ENCODE measurements around the gene ADAMTSL1.

Gene ADAMTSL1

GRCh38 chr9:18703151-18703900 is 229.4 kb downstream of the ADAMTSL1 start:
- no peak overlapping the region for H3K4me3 ChIP-seq (ENCODE audit: low read length)
- H3K36me3 ChIP-seq (ENCODE audit: insufficient read depth, low read length): no peaks in the 10 kb centered on the region
- no peaks in the 10 kb centered on the region for H3K9me3 ChIP-seq (ENCODE audit: low read length)
- H3K4me1 ChIP-seq (ENCODE audit: insufficient read depth, low read length): peaks cover 35% of the 10 kb centered on the region
- no peaks in the 10 kb centered on the region for H3K27me3 ChIP-seq (ENCODE audit: insufficient read depth, low read length)
- H2AFZ ChIP-seq (ENCODE audit: low read depth, low read length): no peak overlapping the region

GRCh38 chr9:18703901-18704379 is 230.0 kb downstream of the ADAMTSL1 start:
- H3K27me3 ChIP-seq (ENCODE audit: insufficient read depth, low read length): no peaks in the 10 kb centered on the region
- no peaks in the 10 kb centered on the region for H3K36me3 ChIP-seq (ENCODE audit: insufficient read depth, low read length)
- H3K9me3 ChIP-seq (ENCODE audit: low read length): no peaks in the 10 kb centered on the region
- H2AFZ ChIP-seq (ENCODE audit: low read depth, low read length): no peak overlapping the region
- no peak overlapping the region for H3K4me3 ChIP-seq (ENCODE audit: low read length)
- peaks cover 35% of the 10 kb centered on the region for H3K4me1 ChIP-seq (ENCODE audit: insufficient read depth, low read length)

- Histone ChIP-seq H3K36me3 (ENCODE audit: insufficient read depth, low read length) (no peaks in the 10 kb centered on the region), H3K4me1 (ENCODE audit: insufficient read depth, low read length) (peaks cover 35% of the 10 kb centered on the region), H3K9me3 (ENCODE audit: low read length) (no peaks in the 10 kb centered on the region), H3K27me3 (ENCODE audit: insufficient read depth, low read length) (no peaks in the 10 kb centered on the region), H3K4me3 (ENCODE audit: low read length) (no peak overlapping the region), H2AFZ (ENCODE audit: low read depth, low read length) (no peak overlapping the region)
These were observed 231.9 kb downstream of the ADAMTSL1 start for GRCh38 chr9:18705796-18706392.

GRCh38 chr9:18706648-18707047 is 232.7 kb downstream of the ADAMTSL1 start:
- no peaks in the 10 kb centered on the region for H3K36me3 ChIP-seq (ENCODE audit: insufficient read depth, low read length)
- H3K4me3 ChIP-seq (ENCODE audit: low read length): no peak overlapping the region
- peak overlapping the region; percentile 12 for H2AFZ ChIP-seq (ENCODE audit: low read depth, low read length)
- peaks cover 35% of the 10 kb centered on the region for H3K4me1 ChIP-seq (ENCODE audit: insufficient read depth, low read length)
- no peaks in the 10 kb centered on the region for H3K9me3 ChIP-seq (ENCODE audit: low read length)
- no peaks in the 10 kb centered on the region for H3K27me3 ChIP-seq (ENCODE audit: insufficient read depth, low read length)

- Histone ChIP-seq H2AFZ (ENCODE audit: low read depth, low read length) (peak overlapping the region; percentile 12), H3K36me3 (ENCODE audit: insufficient read depth, low read length) (no peaks in the 10 kb centered on the region), H3K4me1 (ENCODE audit: insufficient read depth, low read length) (peaks cover 35% of the 10 kb centered on the region), H3K9me3 (ENCODE audit: low read length) (no peaks in the 10 kb centered on the region), H3K4me3 (ENCODE audit: low read length) (no peak overlapping the region), H3K27me3 (ENCODE audit: insufficient read depth, low read length) (no peaks in the 10 kb centered on the region)
These were observed 233.1 kb downstream of the ADAMTSL1 start for GRCh38 chr9:18707061-18707461.

GRCh38 chr9:18707489-18708205 is 233.7 kb downstream of the ADAMTSL1 start:
- H3K4me1 ChIP-seq (ENCODE audit: insufficient read depth, low read length): peaks cover 35% of the 10 kb centered on the region
- no peak overlapping the region for H3K4me3 ChIP-seq (ENCODE audit: low read length)
- H3K27me3 ChIP-seq (ENCODE audit: insufficient read depth, low read length): no peaks in the 10 kb centered on the region
- H2AFZ ChIP-seq (ENCODE audit: low read depth, low read length): no peak overlapping the region
- H3K9me3 ChIP-seq (ENCODE audit: low read length): no peaks in the 10 kb centered on the region
- H3K36me3 ChIP-seq (ENCODE audit: insufficient read depth, low read length): no peaks in the 10 kb centered on the region

- Histone ChIP-seq H3K4me3 (ENCODE audit: low read length) (no peak overlapping the region), H2AFZ (ENCODE audit: low read depth, low read length) (no peak overlapping the region), H3K9me3 (ENCODE audit: low read length) (no peaks in the 10 kb centered on the region), H3K4me1 (ENCODE audit: insufficient read depth, low read length) (peaks cover 35% of the 10 kb centered on the region), H3K27me3 (ENCODE audit: insufficient read depth, low read length) (no peaks in the 10 kb centered on the region), H3K36me3 (ENCODE audit: insufficient read depth, low read length) (no peaks in the 10 kb centered on the region)
These were observed 234.5 kb downstream of the ADAMTSL1 start for GRCh38 chr9:18708429-18708828.

- Histone ChIP-seq H3K4me1 (ENCODE audit: insufficient read depth, low read length) (peaks cover 28% of the 10 kb centered on the region), H3K27me3 (ENCODE audit: insufficient read depth, low read length) (no peaks in the 10 kb centered on the region), H3K4me3 (ENCODE audit: low read length) (no peak overlapping the region), H3K9me3 (ENCODE audit: low read length) (no peaks in the 10 kb centered on the region), H2AFZ (ENCODE audit: low read depth, low read length) (no peak overlapping the region), H3K36me3 (ENCODE audit: insufficient read depth, low read length) (no peaks in the 10 kb centered on the region)
These were observed 236.1 kb downstream of the ADAMTSL1 start for GRCh38 chr9:18710065-18710464.

- no peak overlapping the region for H3K4me3 ChIP-seq (ENCODE audit: low read length)
- no peaks in the 10 kb centered on the region for H3K4me1 ChIP-seq (ENCODE audit: insufficient read depth, low read length)
- H3K36me3 ChIP-seq (ENCODE audit: insufficient read depth, low read length): no peaks in the 10 kb centered on the region
- H3K9me3 ChIP-seq (ENCODE audit: low read length): no peaks in the 10 kb centered on the region
- H3K27me3 ChIP-seq (ENCODE audit: insufficient read depth, low read length): no peaks in the 10 kb centered on the region
- H2AFZ ChIP-seq (ENCODE audit: low read depth, low read length): no peak overlapping the region
These were observed 243.8 kb downstream of the ADAMTSL1 start for GRCh38 chr9:18717759-18718158.

GRCh38 chr9:18718393-18718792 is 244.4 kb downstream of the ADAMTSL1 start:
- Histone ChIP-seq H3K36me3 (ENCODE audit: insufficient read depth, low read length) (no peaks in the 10 kb centered on the region), H3K4me3 (ENCODE audit: low read length) (no peak overlapping the region), H3K27me3 (ENCODE audit: insufficient read depth, low read length) (no peaks in the 10 kb centered on the region), H2AFZ (ENCODE audit: low read depth, low read length) (no peak overlapping the region), H3K4me1 (ENCODE audit: insufficient read depth, low read length) (no peaks in the 10 kb centered on the region), H3K9me3 (ENCODE audit: low read length) (no peaks in the 10 kb centered on the region)

GRCh38 chr9:18718932-18719331 is 245.0 kb downstream of the ADAMTSL1 start:
- Histone ChIP-seq H3K36me3 (ENCODE audit: insufficient read depth, low read length) (no peaks in the 10 kb centered on the region), H3K4me1 (ENCODE audit: insufficient read depth, low read length) (peaks cover 3% of the 10 kb centered on the region), H3K9me3 (ENCODE audit: low read length) (no peaks in the 10 kb centered on the region), H3K27me3 (ENCODE audit: insufficient read depth, low read length) (no peaks in the 10 kb centered on the region), H3K4me3 (ENCODE audit: low read length) (no peak overlapping the region), H2AFZ (ENCODE audit: low read depth, low read length) (no peak overlapping the region)

- H3K4me3 ChIP-seq (ENCODE audit: low read length): no peak overlapping the region
- peaks cover 6% of the 10 kb centered on the region for H3K4me1 ChIP-seq (ENCODE audit: insufficient read depth, low read length)
- no peak overlapping the region for H2AFZ ChIP-seq (ENCODE audit: low read depth, low read length)
- no peaks in the 10 kb centered on the region for H3K9me3 ChIP-seq (ENCODE audit: low read length)
- no peaks in the 10 kb centered on the region for H3K36me3 ChIP-seq (ENCODE audit: insufficient read depth, low read length)
- H3K27me3 ChIP-seq (ENCODE audit: insufficient read depth, low read length): no peaks in the 10 kb centered on the region
These were observed 246.7 kb downstream of the ADAMTSL1 start for GRCh38 chr9:18720691-18721090.

GRCh38 chr9:18721267-18721994 is 247.5 kb downstream of the ADAMTSL1 start:
- Histone ChIP-seq H3K4me1 (ENCODE audit: insufficient read depth, low read length) (peaks cover 8% of the 10 kb centered on the region), H2AFZ (ENCODE audit: low read depth, low read length) (no peak overlapping the region), H3K4me3 (ENCODE audit: low read length) (no peak overlapping the region), H3K36me3 (ENCODE audit: insufficient read depth, low read length) (no peaks in the 10 kb centered on the region), H3K27me3 (ENCODE audit: insufficient read depth, low read length) (no peaks in the 10 kb centered on the region), H3K9me3 (ENCODE audit: low read length) (no peaks in the 10 kb centered on the region)

Data from neuron (in vitro differentiated cells).